Left renal cortex interstitium (tissue), 4 donors: ENCODE data around the gene WDR93. TPM values are rescaled to one million over a fixed set of nuclear protein-coding genes. Genes with fewer than 3 reads are reported as not detected.

ENCODE experiments used
- DNase-seq, 4 donors: peaks; one replicate each; pipeline ENCODE4 v3.0.0-alpha.2; 2013; ENCODE audit warnings: low read depth in 4 of 4, low spot score in 2 of 4, missing footprints in 1 of 4
- polyA plus RNA-seq, 4 donors: library from polyadenylated mRNA; unstranded; fragments of 120-200 nt; gene quantifications; one replicate each; pipeline ENCODE4 v1.2.1, GENCODE V29; 2013; ENCODE audit not compliant: insufficient read length in 4 of 4

Gene WDR93
- polyA plus RNA-seq, 4 donors, result 1.9 to 3.2 (median 2.7) TPM

DNA sequence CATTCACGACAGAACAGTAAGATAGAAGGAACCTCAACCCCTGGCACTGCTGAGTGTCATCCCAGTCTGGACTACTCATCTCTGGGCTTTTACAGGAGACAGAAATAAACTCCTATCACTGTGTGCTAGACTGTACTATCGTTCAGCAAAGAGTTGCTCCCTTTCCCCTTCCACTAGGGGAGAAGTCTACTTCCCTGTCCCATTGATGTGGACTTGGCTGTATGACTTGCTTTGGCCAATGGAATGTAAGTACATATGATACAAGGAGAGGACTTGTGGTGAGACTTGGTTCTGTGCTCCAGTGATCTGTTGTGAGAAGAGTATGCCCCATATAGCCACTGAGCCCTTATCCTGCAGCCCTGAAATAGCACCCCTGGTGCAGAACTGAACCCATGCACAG is 30.1 kb upstream of the WDR93 start:
- DNase-seq, result no peak

DNA sequence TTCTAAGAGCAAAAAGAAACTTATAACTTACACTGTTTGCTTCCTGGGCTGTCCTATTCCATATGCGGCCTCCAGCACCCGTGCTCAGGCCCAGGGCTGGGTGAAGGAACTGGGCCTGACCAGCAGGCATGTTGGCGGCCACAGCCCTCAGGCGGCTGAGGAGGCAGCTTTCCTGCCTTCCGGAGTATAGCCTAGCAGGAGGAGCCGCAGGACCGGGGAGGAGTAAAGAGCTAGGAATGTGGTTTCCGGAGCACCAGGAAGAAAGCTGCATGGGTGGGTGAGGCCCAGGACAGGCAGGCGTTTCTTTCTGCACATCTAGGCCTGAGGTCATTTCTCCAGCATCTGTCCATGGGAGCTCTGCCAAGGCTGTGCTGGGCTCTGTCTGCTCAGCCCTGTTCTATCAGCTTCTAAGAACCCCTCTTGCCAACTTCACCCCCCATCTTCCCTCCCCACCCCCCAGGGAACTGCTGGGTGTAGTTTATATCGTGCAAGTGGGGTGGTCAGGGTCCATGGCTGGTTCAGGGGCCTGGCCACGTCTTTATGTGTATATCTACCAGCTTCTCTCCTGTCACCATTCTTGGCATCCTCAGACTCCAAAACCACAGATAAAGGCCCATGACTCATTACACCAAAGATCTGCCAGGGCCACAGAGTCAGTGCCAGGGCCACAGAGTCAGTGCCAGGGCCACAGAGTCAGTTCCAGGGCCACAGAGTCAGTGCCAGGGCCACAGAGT is 27.6 kb upstream of the WDR93 start:
- DNase-seq, result peak in 1 of 4 donors; percentile 20

DNA sequence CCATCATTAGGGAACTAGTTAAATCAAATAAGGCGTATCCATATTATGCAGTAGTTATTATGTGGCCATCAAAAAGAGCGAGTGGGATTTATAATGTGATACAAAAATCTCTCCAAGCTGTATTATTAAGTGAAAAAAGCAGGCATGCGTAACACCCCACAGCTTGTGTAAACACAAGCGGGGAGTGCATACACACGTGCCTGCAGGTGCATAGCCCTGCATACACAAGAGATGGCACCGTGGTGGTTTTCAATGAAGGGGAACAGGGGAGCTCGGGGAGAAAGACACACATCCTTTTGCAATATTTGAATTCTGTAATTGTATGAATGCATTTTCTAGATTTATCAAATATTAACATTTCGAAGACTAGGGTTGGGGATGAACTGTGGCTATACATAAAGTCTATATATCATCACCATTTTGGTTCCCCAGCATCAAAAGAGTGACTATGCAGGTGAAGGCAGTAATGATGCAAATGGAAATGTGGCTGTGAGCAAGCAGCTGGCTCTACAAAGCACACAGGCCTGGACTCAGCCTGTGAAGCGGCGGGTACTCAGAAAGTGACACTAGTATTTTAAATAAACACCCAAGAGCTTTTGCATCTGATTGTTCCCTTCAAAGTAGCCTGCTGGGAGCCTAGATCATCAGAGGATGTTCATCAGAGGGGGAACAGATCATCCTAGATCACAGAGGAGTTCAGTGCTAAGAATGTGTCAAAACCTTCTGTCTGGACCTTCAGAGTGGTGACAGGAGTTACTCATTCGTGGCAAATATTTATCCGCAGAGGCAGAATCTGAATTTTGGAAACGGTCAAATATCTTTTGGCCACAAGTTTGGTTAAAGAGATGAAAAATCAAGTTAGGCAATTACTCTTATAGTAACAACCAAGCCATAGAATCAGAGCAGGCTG is 25.9 kb upstream of the WDR93 start:
- DNase-seq, result no peak

DNA sequence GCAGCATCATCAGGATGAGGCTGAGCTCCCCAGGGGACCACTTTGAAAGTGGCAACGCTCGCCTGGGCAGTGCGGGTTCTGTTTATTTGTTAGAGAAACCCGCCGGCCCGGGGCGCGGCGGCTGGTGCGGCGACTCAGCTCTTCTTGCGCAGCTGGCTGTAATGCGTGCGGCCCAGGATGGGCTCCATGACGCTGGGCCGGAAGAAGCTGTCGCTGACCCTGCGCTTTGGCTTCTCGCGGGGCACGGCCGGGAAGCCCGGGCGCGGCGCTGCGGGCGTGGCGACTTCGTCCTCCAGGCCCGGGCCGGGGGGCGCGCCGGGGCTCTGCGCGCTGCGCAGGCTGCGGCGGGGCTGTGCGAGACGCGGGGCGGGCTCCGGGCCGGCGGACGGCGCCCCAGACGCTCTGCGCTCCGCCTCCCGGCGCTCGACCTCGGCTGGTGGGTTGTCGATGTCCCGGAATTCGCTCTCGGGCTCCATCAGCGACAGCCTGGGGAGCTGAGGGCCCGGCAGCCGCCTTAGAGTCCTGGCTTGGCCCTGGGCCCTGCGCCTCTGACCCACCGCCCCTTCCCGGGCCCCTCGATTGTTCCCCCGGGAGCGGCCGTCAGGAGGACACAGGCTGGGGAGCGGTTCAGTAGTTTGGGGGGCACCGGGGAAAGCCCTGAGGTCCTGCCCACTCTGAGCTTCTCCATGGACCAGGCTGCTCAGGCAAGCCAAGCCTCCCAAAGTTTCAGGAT is 25.0 kb upstream of the WDR93 start:
- no peak for DNase-seq

DNA sequence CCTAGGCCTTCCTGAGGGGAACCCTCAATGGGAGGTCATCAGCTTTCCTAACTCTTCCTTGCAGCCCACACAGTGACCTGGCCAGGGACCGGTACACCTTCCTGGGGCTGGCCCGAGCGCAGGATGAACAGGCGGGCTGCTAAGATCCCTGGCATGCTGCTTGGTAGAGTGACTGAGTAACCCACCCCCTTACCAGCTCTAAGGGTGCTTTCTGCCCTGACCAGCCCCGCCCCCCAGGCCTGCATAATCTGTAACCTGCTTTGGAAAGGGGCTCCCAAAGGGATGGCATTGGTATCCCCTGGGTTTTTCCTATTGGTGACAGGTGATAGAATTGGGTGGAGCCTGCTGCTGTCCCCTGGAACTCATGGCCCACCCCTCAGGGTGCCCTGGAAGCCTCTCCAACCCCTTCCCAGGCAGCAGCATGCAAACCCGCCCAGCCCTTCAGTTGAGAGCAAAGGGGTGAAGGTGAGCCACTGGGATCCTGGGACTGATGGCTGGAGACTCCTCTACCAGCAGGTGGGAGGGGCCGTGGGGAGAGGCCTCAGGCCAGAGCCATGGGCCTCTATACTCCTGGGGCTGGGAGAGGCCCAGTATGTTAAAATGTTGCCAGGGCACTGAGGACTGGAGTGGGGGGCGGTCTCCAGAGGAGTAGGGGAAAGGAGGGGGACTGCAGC is 24.3 kb upstream of the WDR93 start:
- DNase-seq, result no peak

DNA sequence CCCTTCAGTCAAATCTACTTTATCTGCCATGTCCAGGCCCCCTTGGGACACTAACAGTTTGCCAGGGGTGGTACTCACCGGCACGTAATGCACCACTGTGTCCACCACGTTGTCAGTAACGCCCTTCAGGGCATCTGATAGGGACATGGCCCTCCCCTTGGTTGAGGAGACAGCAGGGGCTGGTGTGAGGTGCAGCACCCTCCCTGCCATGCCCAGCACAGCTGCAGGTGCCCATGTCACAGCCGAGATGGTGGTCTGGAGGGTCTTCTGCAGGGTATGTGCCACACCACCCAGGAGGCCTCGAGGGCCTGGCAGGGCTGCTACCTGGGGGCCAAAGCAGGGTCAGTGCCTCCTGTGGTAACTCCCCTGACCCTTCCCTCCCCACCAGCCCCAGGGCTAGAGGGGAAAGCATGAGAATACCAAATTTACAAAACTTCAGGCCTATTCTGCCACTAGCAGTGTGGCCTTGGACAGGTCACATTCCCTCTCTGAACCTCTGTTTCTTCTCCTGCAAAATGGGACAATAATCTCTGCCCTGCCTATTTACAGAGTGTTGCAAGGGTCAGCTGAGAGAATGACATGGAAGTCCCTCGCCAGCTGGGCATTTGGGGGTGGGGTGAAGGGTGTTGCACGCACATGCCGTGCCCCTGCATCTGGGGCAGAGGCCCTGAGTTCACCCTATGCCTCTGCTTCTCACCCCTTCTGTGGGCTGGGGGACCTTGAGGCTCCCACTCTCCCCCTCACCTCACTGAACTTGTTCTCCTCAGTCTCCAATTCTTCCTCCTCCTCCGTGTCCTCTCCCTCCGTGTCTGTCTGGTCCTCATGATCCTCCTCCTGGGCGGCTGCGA is 23.5 kb upstream of the WDR93 start:
- DNase-seq, result no peak

DNA sequence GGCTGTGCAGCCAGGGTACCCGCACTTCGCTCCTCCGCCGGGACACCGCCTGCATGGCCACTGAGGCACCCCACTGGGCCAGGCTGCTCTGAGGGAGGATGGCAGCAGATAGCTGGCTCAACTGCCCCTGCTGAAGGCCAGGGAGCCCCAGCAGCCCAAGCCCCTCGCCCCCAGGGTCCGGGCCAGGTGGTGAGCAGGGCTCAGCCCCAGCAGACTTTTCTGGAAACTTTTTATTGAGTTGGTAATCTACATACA is 23.0 kb upstream of the WDR93 start:
- DNase-seq, result no peak

DNA sequence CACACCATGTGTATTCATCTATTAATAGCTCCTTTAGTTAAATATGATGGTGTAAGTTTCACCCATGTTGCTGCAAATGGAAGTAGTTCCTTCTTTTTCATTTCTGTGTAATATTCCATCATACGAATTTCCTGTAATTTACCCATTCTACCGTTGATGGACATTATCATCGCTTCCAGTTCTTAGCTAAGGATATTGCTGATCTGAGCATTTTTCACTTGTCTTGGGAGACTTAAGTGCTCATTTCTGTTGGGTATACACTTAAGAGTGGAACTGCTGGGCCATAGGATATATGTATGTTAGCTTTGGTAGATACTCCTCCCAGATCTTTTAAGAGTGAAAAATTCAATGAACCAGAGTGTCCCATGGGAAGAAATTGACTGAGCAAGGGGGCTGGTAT is 22.4 kb upstream of the WDR93 start:
- DNase-seq, result no peak

DNA sequence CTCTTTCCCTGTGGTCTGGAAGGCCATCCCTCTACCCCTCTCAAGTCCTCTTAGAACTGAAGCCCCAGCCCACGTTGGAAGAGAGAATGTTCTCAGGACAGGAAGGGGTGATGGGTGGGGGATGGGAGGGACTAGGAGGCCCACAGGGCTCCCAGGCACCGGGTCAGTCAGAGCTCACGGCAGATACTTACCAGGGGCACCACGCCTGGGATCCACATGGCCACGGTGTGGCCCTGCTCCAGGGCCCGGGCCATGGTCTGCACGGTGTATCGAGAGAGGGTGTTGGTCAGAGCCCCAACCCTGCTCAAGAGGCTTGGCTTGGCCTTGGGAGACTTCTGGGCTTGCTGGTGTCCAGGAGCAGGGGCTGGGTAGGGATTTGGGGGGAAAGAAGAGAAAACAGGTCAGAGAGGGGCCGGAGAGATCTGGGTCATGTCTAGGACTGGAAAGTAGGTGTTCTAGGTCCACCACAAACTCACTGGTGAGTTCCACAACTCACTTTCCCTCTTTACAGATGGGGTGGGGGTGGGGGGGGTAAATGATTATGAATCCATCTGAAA is 21.2 kb upstream of the WDR93 start:
- no peak for DNase-seq

DNA sequence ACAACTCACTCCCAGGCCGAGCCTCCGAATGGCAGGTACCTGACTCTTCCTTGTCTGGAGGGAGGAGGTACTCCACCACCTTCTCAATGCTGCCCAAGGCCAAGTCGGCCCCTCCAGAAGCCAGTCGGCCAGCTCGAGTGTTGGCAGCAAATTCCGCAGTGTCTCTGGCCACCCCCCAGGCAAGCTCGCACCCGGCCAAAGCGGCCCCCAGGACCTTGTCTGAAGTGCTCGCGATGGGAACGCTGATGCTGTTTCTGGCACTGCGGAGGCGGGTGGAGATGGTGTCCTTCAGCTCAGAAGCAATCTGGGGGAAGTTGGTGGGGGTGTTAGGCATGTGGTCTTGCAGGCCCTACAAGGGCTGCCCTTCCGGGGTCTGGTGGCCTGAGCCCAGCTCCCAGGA is 20.7 kb upstream of the WDR93 start:
- no peak for DNase-seq

DNA sequence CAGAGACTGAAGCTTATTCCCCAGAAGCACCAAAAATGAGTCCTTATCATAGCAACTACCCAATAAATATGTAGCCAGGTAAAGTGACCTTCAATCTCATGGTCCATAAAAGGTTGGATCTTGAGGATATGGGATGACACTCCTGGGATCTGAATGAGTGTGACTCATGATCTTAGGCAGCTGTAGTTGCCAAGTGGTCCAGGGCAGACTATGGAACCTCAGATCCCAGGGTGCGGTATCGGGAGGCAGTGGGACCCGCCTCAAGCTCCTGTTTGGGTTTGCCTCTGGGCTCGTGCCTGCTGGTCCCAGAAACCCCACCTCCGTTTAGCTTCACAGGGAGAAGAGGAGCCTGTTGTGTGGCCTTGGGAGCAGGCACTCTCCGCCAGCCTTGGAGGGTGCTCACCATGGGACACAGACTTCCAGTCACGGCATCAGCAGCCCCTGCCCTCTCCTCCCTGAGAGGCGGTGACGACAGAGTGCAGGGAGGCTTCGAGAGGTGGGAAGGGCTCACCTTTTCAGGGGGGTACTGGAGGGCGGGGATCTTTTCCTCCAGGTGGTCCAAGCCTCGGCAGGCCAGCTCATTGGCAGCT is 19.5 kb upstream of the WDR93 start:
- no peak for DNase-seq

DNA sequence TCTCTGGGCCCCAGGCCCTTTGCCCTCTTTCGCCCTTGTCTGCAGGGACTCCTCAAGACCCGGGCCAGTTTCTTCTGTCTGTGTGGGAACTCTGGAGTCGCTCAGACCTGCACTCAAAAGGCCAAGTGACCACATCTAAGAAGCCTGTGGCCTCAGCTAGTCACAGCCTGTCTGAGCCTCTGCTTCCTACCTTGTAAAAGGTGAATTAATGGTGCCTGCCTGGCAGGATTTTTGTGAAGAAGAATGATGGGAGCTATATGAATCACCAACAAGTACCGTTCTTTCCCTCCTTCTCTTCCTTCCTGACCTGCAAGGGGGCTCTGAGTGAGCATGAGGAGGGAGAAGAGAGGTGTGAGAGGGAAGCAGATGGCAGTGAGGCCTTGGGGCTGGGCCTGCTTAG is 18.9 kb upstream of the WDR93 start:
- no peak for DNase-seq

DNA sequence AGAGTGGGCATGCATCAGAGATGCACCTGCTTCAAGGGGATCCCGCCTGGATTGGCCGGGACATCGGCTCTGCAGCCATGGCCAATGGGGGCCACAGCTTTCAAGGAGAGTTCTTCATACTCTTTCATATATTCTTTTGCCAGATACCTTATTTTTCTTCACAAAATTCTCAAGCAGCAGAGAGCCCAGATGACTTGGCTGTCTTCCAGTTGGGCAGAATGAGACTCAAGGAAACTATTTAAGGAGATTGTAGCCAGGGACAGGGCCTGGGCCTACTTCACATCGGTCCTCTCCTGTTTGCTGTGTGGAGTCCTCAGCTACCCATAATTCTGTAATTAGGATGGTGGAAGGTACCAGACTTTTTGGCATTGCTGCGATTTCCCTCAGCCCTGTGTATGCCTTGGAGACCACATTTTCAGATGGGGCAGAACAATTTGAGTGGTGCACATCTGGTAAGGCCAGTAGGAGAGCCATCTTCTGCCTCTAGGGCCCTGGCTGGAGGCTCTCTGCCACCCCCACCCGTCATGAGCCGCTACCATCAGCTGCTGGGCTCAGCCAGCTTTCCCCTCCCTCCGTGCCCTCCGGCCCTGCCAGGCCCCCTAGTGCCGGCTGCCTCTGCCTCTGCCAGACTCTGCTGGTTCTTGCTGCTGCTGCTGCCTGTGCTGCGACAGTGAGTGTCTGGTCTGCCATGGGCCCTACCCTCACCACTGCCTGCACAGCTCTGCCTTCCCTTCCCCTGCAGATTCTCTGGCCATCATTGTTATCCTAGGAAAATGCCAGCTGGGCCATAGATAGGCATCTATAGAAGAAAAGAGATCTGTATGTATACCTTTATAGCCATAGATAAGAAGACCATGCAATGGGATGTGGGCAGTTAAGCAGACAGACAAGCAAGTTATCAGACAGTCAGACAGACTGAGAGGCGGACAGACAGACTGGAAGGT is 18.1 kb upstream of the WDR93 start:
- DNase-seq, result no peak

DNA sequence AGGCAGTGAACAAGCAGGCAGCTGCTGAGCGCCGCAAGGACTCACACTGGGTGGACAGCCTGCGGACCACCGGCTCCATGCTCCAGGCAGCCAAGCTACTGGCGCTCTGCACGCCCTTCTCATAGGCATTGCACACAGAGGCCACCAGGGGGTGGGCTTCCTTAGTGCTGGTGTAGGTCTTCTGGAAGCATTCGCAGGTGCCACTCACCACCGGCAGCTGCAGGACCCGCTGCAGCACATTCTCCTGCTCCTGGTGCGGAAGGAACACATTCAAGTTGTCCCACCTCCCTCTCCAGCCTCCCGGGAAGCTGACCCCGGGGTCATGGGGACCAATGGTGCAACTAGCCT is 17.5 kb upstream of the WDR93 start:
- DNase-seq, result no peak

DNA sequence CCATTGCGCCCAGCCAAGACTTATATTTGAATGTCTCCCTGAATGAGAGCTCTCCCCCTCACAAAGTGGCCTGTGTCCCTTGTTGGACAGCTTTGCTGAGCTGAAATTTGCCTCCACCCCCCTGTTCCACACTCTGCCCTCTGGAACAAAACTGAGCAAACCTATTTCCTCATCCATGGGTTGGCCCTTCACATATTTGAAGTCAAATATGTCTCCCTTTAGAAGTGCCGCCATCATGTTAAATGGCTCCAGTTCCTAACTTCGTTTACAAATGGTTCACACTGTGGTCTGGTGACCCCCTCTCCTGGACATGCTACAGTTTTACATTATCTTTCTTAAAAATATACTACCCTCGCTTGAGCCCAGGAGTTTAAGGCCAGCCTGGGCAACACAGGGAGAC is 16.1 kb upstream of the WDR93 start:
- no peak for DNase-seq

DNA sequence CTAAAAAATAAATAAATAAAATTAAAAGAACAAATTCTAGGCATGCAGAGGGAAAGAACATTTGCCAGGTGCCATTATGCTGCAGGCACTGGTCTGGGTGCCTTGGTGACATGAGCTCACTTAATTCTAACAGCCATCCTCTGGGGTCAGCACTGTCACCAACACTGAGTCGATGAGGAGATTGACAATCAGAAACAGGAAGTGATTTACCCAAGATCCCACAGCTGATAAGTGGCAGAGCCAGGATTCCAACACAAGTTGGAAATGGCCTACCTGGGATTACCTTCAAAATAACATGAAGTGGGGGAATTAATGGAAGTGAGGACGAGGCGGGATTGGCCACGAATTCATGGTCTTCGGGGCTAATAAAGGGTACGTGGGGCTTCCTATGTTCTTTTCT is 15.0 kb upstream of the WDR93 start:
- DNase-seq, result no peak

DNA sequence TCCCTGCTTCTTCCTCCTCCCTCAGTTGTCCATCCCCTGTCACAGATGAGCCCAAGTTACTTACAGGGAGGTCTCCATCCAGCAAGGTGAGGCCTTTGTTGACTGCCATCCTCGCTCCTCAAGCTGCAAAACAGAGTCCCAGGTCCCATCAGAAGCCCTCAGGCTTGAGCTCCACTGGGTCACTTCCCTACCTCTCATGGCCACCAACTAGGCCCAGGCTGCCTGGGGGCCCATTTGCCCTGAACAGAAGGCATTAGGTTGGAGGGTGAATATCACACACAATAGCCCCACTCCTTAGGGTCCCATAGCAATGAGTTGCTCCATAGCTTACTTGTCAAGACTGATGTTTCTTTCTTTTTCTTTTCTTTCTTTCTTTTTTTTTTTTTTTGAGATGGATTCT is 13.2 kb upstream of the WDR93 start:
- DNase-seq, result no peak

DNA sequence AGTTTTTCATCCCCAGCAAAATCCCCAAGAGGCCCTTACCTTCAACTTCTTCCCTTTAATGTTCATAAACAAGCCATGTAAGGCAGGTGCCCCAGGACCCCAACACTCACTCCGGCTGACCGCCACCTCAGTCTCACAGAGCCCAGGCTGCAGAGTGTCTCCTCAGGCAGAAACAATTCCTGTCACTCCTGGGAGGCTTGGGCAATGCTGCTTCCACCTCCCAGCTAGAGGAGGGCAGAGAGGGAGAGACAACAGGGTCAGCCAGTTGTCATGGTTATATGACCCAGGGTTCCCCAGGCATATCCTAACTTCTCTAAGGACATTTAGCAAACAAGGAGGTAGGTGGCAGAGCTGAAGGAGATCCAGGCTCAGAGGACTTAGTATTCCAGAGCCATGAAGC is 11.4 kb upstream of the WDR93 start, which contains the start of gene PLIN1:
Gene PLIN1, minus strand, starts transcription at position 156 of the 400 bp plus-strand sequence. CDS start 1,878 bp downstream, outside the sequence.
- no peak for DNase-seq
